ENCODE results near the gene KDELR3.

DNA sequence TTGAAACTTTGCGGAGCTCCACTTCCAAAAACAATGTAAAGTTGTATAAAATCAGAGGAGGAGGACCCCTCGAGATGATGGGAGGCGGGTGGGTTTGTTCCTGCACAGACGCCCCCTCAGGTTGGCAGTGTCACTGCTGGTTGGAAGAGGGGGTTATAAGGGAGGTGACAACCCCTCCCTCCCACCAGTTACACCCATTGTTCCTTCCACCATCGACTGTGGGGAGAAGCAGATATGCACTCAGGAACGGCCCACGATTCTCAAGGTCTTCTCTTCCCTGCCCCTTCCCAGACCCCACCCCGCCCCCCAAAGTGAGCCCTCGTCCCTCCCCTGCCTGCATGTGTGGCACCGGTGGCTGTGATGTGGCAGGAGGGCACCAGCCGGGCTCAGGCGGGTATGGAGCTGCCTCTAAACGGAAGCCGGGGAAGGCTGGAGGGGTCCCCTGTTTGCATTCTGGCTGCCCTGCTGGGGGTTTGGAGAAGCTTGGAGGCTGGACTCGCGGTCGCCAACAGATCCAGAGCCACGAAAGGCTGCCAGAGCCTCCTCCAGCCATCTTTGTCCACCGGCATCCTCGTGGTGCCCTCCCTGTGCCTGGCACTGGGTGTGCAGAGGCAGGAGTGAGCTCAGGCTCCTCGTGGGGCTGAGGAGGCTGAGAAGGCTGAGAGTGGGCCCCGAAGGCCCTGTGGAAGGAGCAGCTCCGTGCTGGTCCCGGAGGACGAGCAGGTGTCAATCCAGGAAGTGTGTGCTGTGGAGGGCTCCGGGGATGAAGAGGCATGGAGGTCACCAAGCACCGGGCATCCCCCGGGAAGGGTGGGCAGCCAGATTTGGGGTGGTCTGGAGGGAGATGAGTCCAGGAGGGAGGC lies 778 bp downstream of the KDELR3 start:
- TF ChIP-seq, protein P1, sequence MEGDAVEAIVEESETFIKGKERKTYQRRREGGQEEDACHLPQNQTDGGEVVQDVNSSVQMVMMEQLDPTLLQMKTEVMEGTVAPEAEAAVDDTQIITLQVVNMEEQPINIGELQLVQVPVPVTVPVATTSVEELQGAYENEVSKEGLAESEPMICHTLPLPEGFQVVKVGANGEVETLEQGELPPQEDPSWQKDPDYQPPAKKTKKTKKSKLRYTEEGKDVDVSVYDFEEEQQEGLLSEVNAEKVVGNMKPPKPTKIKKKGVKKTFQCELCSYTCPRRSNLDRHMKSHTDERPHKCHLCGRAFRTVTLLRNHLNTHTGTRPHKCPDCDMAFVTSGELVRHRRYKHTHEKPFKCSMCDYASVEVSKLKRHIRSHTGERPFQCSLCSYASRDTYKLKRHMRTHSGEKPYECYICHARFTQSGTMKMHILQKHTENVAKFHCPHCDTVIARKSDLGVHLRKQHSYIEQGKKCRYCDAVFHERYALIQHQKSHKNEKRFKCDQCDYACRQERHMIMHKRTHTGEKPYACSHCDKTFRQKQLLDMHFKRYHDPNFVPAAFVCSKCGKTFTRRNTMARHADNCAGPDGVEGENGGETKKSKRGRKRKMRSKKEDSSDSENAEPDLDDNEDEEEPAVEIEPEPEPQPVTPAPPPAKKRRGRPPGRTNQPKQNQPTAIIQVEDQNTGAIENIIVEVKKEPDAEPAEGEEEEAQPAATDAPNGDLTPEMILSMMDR (conservative IDR thresholded peaks at IDR 0.05) = peak; percentile 49; the same call in 1 of the 2 replicates
- no peak for TF ChIP-seq EZH2 (IDR thresholded peaks at IDR 0.05; ENCODE audit: low read depth)

Data from PC-9 (cell line).